ENCODE data around the gene B3GAT1. TPM values are rescaled to one million over a fixed set of nuclear protein-coding genes. Genes with fewer than 3 reads are reported as not detected.

B3GAT1 gene
- total RNA-seq, 2 donors from 2014 or later, result 0.16 TPM; not detected in 1

- Histone ChIP-seq H3K27ac (no peak overlapping the region), H3K36me3 (no peaks in the 10 kb centered on the region), H3K4me1 (no peaks in the 10 kb centered on the region), H3K4me3 (no peak overlapping the region), H3K27me3 (no peaks in the 10 kb centered on the region), H3K9me3 (no peaks in the 10 kb centered on the region)
- DNase-seq (ENCODE audit: low spot score), result no peak
- no peak for TF ChIP-seq CTCF (IDR thresholded peaks at IDR 0.05)
These were observed 31.2 kb upstream of the B3GAT1 start for GRCh38 chr11:134443246-134443645.

- no peaks in the 10 kb centered on the region for H3K9me3 ChIP-seq
- DNase-seq (ENCODE audit: low spot score), result no peak
- no peak for TF ChIP-seq CTCF (IDR thresholded peaks at IDR 0.05)
- no peaks in the 10 kb centered on the region for H3K36me3 ChIP-seq
- no peaks in the 10 kb centered on the region for H3K27me3 ChIP-seq
- no peaks in the 10 kb centered on the region for H3K4me1 ChIP-seq
- H3K27ac ChIP-seq, result no peak overlapping the region
- no peak overlapping the region for H3K4me3 ChIP-seq
These were observed 30.2 kb upstream of the B3GAT1 start for GRCh38 chr11:134442246-134442645.

- Histone ChIP-seq H3K27ac (no peak overlapping the region), H3K9me3 (no peaks in the 10 kb centered on the region), H3K4me3 (no peak overlapping the region), H3K27me3 (no peaks in the 10 kb centered on the region), H3K36me3 (no peaks in the 10 kb centered on the region), H3K4me1 (no peaks in the 10 kb centered on the region)
- no peak for DNase-seq (ENCODE audit: low spot score)
- TF ChIP-seq CTCF (IDR thresholded peaks at IDR 0.05), result no peak
These were observed 29.7 kb upstream of the B3GAT1 start for GRCh38 chr11:134441706-134442105.

- no peaks in the 10 kb centered on the region for H3K27me3 ChIP-seq
- no peaks in the 10 kb centered on the region for H3K9me3 ChIP-seq
- no peaks in the 10 kb centered on the region for H3K4me1 ChIP-seq
- no peak for DNase-seq (ENCODE audit: low spot score)
- no peak for TF ChIP-seq CTCF (IDR thresholded peaks at IDR 0.05)
- no peak overlapping the region for H3K4me3 ChIP-seq
- H3K36me3 ChIP-seq, result no peaks in the 10 kb centered on the region
- H3K27ac ChIP-seq, result no peak overlapping the region
These were observed 29.2 kb upstream of the B3GAT1 start for GRCh38 chr11:134441281-134441680.

- H3K27ac ChIP-seq, result no peak overlapping the region
- H3K36me3 ChIP-seq, result no peaks in the 10 kb centered on the region
- H3K4me3 ChIP-seq, result no peak overlapping the region
- H3K9me3 ChIP-seq, result no peaks in the 10 kb centered on the region
- no peak for DNase-seq (ENCODE audit: low spot score)
- H3K4me1 ChIP-seq, result no peaks in the 10 kb centered on the region
- no peaks in the 10 kb centered on the region for H3K27me3 ChIP-seq
- no peak for TF ChIP-seq CTCF (IDR thresholded peaks at IDR 0.05)
These were observed 28.8 kb upstream of the B3GAT1 start for GRCh38 chr11:134440851-134441250.

Data from right atrium auricular region (tissue), 2 donors.